Retina (tissue), 1 donor: ENCODE data around the gene TNFRSF18.
"Not testable (repeated sequence)": the region's sequence is repeated elsewhere in the genome, so short reads cannot be mapped to it uniquely, and the experiment has no call there.

Source experiments
- DNase-seq: peaks from one replicate; pipeline ENCODE4 v3.0.0-alpha.2; 2016

The TNFRSF18 gene, protein sequence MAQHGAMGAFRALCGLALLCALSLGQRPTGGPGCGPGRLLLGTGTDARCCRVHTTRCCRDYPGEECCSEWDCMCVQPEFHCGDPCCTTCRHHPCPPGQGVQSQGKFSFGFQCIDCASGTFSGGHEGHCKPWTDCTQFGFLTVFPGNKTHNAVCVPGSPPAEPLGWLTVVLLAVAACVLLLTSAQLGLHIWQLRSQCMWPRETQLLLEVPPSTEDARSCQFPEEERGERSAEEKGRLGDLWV

GRCh38 chr1:1206376-1206965, at the start of gene TNFRSF18:
TNFRSF18 (minus strand) TSS chr1:1206592; CDS start chr1:1206571, 21 bp downstream.
- DNase-seq: peak; percentile 55

- DNase-seq: no peak
These were observed 49.2 kb upstream of the TNFRSF18 start for GRCh38 chr1:1255611-1256010.

DNA sequence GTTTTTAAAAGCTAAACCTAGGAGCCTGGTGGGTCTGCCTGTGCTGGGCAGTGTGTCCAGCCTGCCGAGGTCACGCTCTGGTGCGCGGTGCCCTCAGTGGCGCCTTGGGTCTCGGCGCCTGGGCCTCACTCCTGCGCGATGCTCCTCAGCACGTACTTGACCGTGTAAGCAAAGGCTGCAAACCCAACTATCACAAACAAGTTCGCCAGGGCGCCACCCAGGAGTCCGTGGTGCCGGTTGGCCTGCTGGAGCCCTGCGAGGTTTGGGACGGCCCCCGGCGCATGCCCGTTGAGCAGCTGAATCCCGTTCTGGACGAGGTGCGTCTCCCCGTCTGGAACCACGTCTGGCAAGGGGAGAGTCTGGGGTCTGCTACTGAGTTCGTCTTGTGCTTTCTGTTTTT, 48.7 kb upstream of the TNFRSF18 start:
- DNase-seq: no peak

GRCh38 chr1:1254667-1254998, 48.2 kb upstream of the TNFRSF18 start:
- DNase-seq: no peak

- DNase-seq: no peak
These were observed 47.7 kb upstream of the TNFRSF18 start for GRCh38 chr1:1253972-1254666.

DNA sequence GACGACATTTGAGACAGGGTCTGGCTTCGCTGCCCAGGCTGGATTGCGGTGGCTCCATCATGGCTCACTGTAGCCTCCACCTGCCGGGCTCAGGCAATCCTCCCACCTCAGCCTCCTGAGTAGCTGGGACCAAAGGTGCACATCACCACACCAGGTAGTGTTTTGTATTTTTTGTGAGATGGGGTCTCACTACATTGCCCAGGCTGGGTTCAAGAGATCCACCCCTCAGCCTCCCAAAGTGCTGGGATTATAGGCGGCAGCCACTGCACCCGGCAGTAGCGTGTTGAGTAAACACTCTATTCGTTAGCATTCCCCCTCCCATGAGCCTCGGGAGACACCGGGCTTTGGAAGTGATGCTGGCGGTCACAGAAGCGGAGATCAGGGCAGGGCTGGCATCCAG, 46.9 kb upstream of the TNFRSF18 start:
- no peak for DNase-seq

GRCh38 chr1:1250786-1251284, 44.4 kb upstream of the TNFRSF18 start:
- DNase-seq: no peak

GRCh38 chr1:1248009-1248913, 41.9 kb upstream of the TNFRSF18 start:
- DNase-seq: not testable (repeated sequence)

GRCh38 chr1:1247341-1247913, 41.0 kb upstream of the TNFRSF18 start:
- DNase-seq: no peak

- no peak for DNase-seq
These were observed 40.4 kb upstream of the TNFRSF18 start, which contains the start of gene C1QTNF12 for GRCh38 chr1:1246577-1247340. C1QTNF12 (minus strand) TSS chr1:1246722; CDS start chr1:1246690, 32 bp downstream.

GRCh38 chr1:1245817-1246576, 39.6 kb upstream of the TNFRSF18 start:
- no peak for DNase-seq

DNA sequence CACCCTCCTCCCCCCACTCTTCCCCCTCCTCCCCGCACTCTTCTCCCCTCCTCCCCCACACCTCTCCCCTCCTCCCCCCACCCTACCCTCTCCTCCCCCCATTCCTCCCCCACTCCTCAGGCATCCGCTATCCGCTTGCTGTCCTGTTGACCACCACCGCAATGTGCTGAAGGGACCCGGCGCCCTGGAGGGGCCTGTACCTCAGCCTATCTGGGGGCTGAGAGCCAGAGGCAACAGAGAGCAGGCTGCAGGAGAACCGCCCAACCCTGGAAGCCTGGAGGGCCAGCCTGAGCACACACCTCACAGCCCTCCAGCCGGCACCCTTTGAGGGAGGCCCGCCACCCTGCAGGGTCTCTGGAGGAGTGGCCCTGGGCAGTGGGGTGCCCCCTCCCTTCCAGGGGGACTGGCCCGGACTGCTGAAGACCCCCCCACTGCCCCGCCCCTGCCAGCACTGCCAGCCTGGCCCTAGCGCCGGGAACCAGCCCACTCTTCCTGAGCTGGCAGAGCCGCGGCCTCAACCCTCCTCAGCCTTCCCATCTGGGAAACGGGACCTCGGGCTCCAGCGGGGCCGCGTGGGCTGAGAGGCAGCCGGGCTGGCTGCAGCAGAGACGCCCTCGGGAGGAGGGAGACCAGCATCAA, 38.9 kb upstream of the TNFRSF18 start:
- DNase-seq: no peak

- peak; percentile 61 for DNase-seq
These were observed 37.9 kb upstream of the TNFRSF18 start for GRCh38 chr1:1244192-1244811.

GRCh38 chr1:1243807-1244191, 37.4 kb upstream of the TNFRSF18 start:
- peak; percentile 49 for DNase-seq

DNA sequence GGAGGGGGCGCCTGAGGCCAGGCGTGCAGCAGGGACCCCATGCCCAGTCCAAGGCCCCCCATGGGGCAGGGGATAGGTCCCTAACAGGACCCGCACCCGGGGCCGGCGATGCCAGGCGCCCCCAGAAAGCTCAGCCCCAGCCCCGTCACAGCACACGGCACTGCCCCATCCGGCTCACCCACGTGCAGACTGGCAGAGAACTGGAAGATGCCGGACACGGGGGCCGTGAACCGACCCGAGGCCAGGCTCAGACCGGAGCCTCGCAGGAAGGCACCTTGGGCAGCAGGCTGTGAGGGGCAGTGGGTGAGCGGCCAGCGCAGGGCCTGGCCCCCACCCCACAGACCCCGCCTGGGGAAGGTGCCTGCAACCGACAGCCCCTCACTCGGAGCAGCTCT, 36.9 kb upstream of the TNFRSF18 start:
- DNase-seq: no peak

DNA sequence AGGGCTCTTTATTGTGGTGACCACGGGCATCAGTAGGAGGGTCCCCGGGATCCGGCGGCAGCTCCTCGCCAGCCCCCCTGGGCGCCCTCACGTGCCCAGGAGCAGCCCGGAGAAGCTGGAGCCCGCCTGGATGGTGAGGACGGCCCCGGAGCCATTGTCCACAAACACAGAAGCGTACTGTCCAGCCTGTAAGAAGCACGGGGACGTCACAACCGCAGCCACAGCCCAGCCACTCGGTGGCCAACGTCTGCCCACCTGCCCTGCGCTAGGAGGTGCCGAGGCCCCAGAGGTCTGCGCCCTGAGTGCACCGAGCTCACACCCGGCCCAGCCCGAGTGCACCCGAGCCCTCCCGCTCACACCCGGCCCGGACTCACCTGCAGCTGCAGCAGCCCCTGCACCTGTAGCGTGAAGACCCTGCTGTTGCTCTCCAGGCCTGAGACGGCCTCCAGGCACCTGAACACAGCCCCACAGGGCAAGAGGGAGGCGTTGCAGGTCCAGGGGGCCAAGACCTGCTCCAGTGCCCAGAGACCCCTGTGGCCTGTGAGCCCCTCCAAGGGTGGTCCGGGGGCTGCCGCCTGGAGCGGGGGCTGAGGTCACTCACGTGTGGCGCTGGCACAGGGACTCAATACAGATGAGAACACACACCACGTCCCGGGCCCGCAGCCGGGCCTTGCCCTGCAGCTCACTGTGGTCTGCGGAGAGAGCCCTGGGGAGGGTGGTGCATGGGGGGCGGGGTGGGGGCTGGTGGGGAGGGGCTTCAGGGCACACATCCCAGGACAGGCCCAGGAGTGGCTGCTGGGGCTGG, 36.3 kb upstream of the TNFRSF18 start:
- DNase-seq: no peak

DNA sequence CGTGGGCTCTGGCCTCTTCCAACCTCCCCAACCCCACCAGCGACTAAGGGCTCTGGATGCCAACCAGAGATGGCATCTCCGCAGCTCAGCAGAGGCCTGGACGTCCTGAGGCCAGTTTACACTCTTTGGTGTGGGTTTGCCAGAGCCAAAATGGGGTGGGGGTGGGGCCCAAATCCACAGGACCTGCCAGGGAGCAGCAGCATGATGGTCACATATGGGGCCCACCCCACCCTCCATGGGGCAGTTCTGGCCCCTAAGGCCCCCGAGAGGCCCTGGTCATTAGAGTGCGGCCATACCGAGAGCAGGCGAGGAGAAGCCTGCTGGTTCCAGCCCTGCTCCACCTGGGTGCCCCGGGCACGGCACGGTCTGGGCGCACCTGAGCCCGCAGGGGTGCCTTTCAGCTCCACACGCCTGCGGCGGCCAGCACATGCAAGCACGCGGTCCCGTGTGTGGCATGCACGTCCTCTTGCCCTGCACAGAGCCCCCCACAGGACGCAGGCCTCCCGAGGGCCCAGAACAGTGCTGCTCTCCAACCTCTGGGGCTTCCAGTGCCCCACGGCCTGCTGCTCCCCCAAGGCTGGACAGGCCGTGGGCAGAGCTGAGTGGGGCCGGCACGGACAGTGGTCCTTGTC, 35.3 kb upstream of the TNFRSF18 start:
- DNase-seq: no peak

DNA sequence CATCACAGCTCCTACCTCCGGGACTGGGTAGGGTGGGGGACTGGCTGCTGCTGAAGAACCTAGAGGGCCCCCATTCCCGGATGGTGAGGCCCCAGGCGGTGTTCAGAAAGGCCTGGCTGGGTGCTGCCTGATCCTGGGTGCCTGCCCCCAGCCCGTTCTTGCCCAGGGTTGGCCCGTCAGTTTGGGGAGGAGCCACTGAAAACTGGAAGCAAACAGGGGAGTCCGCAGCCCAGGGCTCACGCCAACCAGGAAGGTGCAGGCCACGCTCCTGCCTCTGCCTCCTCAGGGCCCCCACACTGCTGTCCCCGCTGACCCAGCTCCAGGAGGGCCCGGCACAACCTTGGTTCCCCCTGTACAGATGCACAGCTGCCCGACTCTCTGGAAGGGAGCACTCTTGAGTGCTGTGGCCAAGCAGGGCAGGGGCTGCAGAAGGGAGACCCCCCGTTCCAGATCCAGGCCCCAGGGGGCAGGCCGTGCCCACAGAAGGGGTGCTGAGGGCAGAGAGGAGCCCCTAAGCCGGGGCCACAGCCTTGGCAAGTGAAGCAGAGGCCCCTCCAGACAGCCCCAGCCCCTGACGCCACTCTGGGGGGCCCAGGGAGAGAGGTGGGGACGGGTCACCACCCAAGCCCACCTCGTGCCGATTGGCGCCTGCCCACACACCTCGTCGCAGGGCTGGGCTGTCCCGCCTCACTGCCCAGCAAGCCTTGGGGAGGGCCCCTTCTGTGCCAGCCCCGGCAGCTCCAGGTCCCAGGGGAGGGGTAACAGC, 34.6 kb upstream of the TNFRSF18 start:
- DNase-seq: no peak
